ENCODE measurements around the gene EFNA2.

DNA sequence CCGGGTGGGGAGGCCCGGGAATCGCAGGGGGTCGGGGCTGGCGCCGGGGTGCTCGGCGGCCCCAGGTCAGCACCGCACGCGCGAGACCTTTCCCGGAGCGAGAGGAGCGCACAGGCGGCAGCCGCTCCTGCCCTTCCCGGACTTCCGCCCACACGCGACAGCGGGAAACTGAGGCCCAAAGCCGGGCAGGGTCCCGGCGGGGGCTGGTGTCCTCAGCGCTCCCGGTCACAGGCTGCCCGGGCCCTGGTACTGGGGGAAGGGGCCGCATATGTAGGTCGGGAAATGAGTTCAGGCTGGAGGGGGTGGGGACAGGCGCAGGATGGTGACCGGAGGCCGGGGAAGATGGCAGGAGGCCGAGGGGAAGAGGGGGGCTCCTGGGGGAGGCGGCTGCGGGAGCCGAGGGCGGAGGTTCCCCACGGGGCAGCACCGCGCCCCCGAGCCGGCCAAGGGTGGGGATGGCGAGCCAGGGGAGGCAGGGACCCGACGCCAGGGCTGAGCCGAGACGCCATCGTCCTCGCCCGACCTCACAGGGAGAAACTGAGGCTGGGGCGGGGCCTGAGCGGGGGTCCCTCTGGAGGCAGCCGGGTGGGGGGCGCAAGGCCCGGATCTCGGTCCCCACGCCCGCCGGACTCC is 48.5 kb upstream of the EFNA2 start:
- TF ChIP-seq CTCF (conservative IDR thresholded peaks at IDR 0.05; ENCODE audit: low read length) (no peak), EZH2phosphoT487 (IDR thresholded peaks at IDR 0.05; ENCODE audit: borderline replicate concordance) (no peak)
